NCI-H748 (cell line): Measurements from ENCODE around the gene ENTPD2.
"Not testable (repeated sequence)": the region's sequence is repeated elsewhere in the genome, so short reads cannot be mapped to it uniquely, and the experiment has no call there.

Experiments
- DNase-seq: peaks from one replicate; lab custom pipeline; 2025; ENCODE audit not compliant: unreplicated experiment; lab: John Stamatoyannopoulos, UW

The ENTPD2 gene

DNA sequence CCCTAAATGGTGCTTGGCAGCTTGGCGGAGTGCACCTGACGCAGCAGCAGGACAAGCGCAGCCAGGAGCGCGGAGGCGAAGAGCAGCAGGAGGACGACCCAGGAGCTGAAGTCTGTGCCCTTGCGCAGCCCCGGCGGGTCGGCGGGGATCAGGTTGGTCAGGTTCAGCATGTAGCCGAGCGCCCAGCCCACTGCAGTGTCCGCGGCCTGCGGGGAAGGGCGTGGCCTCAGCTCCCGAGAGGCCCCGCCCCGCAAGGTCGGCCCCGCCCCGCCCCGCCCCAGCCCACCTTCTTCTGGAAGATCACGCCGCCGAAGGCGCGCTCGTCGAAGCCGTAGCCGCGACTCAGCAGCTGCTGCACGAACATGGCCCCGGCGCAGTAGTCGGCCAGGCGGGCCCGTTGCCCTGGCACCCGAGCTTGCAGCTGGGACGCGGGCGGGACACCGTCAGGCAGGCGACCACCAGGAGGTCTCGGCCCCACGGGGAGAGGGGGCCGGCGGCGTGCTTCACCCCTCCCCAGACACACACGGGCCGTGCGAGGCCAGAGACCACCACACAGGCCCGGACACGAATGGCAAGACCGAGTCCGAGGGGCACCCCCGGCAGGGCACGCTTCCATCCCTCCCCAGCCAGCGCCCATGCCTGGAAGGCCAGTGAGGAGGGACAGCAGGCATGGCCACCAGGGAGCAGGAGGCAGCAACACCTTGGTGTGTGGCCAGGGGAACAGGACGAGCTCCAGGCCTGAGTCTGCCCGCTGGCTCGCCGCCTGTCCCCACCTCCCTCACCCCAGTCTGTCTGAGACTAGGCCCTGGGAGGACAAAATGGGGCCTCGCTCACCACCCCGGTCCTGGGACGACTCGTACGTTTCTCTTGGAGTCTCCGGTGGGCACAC is 5.0 kb downstream of the ENTPD2 start:
- peak; percentile 31 for DNase-seq

GRCh38 chr9:137046088-137046787 is 7.6 kb downstream of the ENTPD2 start, which contains the start of gene NPDC1:
NPDC1 (minus strand) TSS chr9:137046177; CDS start chr9:137045989, 188 bp downstream.
- DNase-seq, result peak; percentile 88

- peak; percentile 58 for DNase-seq
Measured at GRCh38 chr9:137045294-137046087, 8.4 kb downstream of the ENTPD2 start.

GRCh38 chr9:137044502-137045177 is 9.2 kb downstream of the ENTPD2 start:
- DNase-seq, result peak; percentile 48

DNA sequence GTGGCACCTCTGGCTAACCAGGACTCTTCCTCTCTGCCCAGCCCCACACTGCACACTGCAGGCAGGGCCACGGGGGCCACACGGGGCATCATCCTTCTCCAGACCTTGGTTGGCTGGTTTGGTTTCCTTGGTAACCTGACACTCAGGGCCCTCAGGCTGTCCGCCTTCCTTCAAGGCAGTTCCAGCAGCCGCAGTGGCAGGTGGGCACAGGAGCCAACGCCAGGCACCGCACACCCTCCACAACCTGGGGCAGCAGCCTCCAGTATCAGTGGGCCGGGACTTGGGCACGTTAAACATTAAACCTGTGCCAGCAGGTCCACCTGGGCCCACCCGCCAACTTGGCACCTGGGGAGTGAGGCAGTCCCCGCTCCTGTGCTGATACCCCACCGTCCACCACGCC is 9.8 kb downstream of the ENTPD2 start:
- DNase-seq, result no peak

- no peak for DNase-seq
Measured at GRCh38 chr9:137042751-137043727, 10.8 kb downstream of the ENTPD2 start.

GRCh38 chr9:137041124-137041523 is 12.7 kb downstream of the ENTPD2 start:
- DNase-seq, result no peak

DNA sequence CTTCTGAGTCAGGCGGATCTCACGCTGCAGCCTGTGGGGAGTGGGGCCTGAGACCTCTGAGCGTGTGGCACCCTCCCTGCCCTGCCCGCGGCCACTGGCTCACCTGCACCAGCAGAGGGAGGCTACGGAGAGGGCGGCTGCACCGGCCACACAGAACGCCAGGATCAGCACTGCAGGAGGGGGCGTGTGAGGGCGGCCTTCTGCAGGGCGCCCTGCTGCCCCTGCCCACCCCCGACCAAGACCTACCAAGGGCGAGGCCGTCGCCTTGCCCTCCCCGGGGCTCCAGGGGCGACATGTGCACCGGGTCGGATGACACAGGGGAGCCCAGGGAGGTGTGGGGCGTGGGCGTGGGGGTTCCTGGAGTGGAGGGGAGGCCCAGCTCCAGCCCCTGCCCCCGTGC is 13.3 kb downstream of the ENTPD2 start:
- no peak for DNase-seq

DNA sequence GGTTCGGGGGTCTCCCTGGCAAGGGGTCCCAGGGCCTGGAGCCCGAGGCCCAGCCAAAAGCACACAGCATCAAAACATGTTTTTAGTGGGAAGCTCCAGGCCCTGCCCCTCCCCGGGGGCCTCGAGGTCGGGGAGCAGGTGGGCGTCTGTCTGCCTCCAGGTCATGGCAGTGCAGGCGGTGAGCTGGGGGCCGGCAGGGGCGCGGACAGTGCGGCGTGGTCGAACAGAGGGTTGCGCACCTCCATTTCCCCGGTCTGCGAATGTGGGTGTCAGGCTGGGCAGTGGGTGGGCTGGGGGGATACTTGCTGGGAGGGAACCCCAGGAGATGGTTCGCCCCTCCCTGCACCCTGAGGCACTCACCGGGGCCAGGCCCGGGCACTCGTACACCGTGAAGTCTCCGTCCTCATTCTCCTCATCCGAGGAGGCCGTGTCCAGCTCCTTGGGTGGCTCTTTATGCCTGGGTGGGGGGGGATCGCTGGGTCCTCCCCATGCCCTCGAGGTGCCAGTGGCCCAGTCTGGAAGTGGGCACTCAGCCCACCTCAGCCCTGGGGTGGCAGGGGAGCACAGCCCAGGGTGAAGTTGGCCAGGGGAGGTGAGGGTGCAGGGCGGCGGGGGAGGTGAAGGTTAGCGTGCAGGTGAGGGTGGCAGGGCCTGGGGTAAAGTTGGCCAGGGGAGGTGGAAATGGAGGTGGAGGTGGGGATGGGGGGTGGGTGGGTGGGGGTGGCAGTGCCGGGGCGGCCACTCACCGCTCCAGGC is 14.1 kb downstream of the ENTPD2 start:
- no peak for DNase-seq

DNA sequence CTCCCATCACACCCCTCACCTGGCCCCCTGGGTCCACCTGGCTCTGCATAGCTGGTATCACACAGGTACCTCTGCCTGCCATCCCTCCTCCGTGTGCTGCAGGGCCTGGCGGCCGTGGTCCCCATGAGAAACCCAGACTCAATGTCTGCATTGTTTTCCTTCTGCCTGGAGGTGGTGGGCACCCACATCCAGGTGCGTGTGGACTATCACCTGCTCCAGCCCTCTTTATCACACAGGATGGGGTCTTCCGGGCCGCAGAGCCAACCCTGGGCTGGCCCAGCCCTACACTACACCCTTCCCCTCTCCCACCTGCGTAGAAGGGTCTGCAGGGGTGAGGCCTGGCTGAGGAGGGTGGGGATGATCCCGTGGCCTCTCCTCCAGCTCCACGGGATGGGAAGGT is 14.9 kb downstream of the ENTPD2 start:
- no peak for DNase-seq

DNA sequence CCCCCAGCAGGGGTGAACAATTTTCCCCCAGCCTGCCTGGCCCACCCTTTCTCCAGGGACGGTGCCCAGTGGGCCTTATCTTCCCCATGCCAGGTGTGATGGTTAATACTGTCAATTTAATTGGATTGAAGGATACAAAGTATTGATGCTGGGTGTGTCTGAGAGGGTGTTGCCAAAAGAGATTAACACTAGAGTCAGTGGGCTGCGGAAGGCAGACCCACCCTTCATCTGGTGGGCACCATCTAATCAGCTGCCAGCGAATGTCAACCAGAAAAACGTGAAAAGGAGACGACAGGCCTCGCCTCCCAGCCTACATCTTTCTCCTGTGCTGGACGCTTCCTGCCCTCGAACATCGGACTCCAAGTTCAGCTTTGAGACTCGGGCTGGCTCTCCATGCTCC is 16.4 kb downstream of the ENTPD2 start:
- no peak for DNase-seq

GRCh38 chr9:137037035-137037434 is 16.8 kb downstream of the ENTPD2 start:
- no peak for DNase-seq

DNA sequence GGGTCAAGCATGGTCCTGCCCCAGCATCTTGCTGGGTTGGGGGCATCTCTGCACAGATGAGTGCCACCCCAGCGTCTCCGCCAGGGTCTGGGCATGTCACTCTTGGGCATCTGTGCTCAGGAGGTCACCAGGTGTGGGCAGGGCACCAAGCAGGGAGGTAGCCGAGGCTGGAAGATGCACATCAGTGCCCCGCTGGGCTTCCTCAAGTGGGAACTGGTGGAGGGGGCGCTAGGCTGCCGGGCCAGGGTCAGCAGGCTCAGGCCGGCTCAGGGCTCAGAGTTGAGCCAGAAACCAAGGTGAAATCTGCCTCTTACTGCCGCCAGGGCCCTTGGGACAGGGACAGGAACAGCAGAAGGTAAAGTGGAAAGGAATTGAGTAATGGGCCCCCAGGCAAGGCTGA is 17.9 kb downstream of the ENTPD2 start:
- DNase-seq, result no peak

- DNase-seq, result no peak
Measured at GRCh38 chr9:137035507-137035834, 18.4 kb downstream of the ENTPD2 start.

GRCh38 chr9:137034709-137035506 is 19.0 kb downstream of the ENTPD2 start:
- DNase-seq, result peak; percentile 88

DNA sequence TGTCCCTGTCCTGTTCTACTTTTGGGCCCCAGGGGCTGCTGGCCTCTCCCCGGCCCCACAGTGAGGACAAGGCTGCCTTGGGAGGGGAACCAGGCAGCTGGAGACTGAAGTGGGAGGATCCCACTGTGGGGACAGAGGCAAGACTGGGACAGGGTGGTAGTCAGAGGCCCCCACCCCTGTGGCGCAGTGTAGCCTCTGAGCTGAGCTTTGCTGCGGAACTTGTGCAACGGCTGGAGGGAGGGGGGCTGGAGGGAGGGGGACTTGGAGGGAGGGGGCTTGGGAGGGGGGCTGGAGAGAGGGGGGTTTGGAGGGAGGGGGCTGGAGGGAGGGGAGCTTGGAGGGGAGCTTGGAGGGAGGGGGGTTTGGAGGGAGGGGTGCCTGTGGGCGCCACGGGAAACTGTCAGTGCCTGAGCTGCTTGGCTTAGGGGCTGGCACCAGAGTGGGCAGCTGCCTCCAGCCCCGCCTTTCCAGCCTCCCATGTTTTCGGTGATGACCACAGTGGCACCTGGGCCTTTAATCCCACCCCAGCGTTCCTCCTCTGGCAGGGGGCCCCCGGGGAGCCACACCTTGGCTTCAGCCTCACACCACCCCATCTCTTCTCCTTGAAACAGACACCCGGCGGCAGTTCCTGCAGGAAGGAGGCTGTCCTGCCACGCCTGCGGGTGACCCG is 19.7 kb downstream of the ENTPD2 start:
- peak; percentile 34 for DNase-seq

DNA sequence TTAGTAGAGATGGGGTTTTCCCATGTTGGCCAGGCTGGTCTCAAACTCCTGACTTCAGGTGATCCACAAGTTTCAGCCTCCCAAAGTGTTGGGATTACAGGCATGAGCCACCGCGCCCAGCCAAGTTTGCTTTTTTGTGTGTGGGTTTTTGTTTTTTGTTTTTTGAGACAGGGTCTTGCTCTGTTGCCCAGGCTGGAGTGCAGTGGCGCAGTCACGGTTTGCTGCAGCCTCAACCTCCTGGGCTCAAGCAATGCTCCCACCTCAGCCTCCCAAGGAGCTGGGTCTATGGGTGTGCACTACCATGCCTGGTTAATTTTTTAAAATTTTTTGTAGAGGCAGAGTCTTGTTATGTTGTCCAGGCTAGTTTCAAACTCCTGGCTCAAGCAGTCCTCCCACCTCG is 20.4 kb downstream of the ENTPD2 start:
- DNase-seq, result not testable (repeated sequence)

DNA sequence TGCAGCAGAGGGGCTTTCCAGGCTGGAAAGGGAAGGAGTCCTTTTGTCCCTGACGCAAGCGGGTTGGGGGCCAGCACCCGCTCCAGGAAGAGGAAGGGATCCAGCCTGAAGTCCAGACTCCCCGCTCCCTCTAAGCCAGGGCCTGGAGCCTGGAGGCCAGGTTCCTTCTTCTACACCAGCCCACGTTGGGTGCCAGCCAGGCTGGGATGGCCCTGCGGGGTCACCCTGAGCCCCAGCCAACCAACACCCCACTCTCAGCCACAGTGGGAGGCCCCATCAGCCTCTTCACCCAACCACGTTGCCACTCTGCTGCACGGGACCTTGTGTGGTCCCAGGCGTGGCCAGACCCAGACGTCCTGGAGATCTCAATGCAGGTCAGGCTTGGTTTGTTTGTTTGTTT is 21.0 kb downstream of the ENTPD2 start:
- DNase-seq, result no peak
